ENCODE measurements around the gene SEC14L5. TPM values are rescaled to one million over a fixed set of nuclear protein-coding genes. Genes with fewer than 3 reads are reported as not detected.

Gene SEC14L5
- total and polyA plus RNA-seq, 2 experiments from 2014 or later = 1.0 to 3.5 TPM

GRCh38 chr16:4979736-4980660 is 21.9 kb downstream of the SEC14L5 start:
- 89% methylated on average over 25 of the region's 25 CpGs for WGBS (ENCODE audit: low lambda C conversion rate, missing lambda C conversion rate)

GRCh38 chr16:4980691-4981090 is 22.6 kb downstream of the SEC14L5 start:
- TF ChIP-seq EZH2phosphoT487 (IDR thresholded peaks at IDR 0.05; ENCODE audit: low read depth, severe bottlenecking, unreplicated experiment) (no peak), CTCF (IDR thresholded peaks at IDR 0.05; ENCODE audit: poor library complexity) (no peak), EZH2 (IDR thresholded peaks at IDR 0.05; ENCODE audit: borderline replicate concordance) (no peak)

More at GRCh38 chr16:4979736-4980660, 21.9 kb downstream of the SEC14L5 start:
- Histone ChIP-seq H3K27ac (no peak overlapping the region), H4K20me1 (ENCODE audit: insufficient read depth, poor library complexity, severe bottlenecking) (no peaks in the 10 kb centered on the region), H3K79me2 (no peaks in the 10 kb centered on the region), H3K9me3 (ENCODE audit: low read depth) (no peaks in the 10 kb centered on the region), H3K9me2 (replicated peaks; ENCODE audit: insufficient read depth) (no peaks in the 10 kb centered on the region), H2AFZ (no peak overlapping the region), H3K4me1 (ENCODE audit: insufficient read depth) (no peaks in the 10 kb centered on the region), H3K27me3 (no peaks in the 10 kb centered on the region), H3K36me3 (replicated peaks; ENCODE audit: insufficient read depth, low read depth) (no peaks in the 10 kb centered on the region), H3K4me3 (no peak overlapping the region), H3K4me2 (no peak overlapping the region)
- no peak for DNase-seq (ENCODE audit: low spot score)
- no peak for TF ChIP-seq EZH2 (IDR thresholded peaks at IDR 0.05; ENCODE audit: borderline replicate concordance)

DNA sequence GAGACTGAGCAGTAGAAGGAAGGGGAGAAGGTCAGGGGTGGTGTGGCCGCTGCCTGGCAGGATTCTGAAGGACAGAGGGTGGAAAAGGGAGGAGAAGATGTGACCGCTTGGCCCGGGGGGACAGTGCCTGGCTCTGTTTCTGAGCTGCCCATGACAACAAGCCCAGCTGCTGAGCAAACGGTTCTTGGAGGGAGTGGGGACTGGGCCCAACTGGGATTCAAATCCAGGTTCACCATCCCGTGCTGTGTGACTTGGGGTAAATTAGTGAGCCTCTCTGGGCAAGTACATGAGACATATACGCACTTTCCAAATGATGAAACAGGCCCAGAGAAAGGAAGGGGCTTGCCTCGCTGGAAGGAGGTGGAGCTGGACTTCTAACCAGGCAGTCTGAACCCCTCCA is 23.3 kb downstream of the SEC14L5 start:
- 90% methylated on average over 7 of the region's 7 CpGs for WGBS (ENCODE audit: low lambda C conversion rate, missing lambda C conversion rate)
- Histone ChIP-seq H3K4me3 (no peak overlapping the region), H2AFZ (no peak overlapping the region), H3K79me2 (no peaks in the 10 kb centered on the region), H3K9me2 (replicated peaks; ENCODE audit: insufficient read depth) (no peaks in the 10 kb centered on the region), H3K27me3 (peaks cover 8% of the 10 kb centered on the region), H3K27ac (no peak overlapping the region), H3K4me1 (ENCODE audit: insufficient read depth) (no peaks in the 10 kb centered on the region), H3K4me2 (no peak overlapping the region), H3K9me3 (ENCODE audit: low read depth) (no peaks in the 10 kb centered on the region), H4K20me1 (ENCODE audit: insufficient read depth, poor library complexity, severe bottlenecking) (no peaks in the 10 kb centered on the region), H3K36me3 (replicated peaks; ENCODE audit: insufficient read depth, low read depth) (no peaks in the 10 kb centered on the region)
- no peak for DNase-seq (ENCODE audit: low spot score)
- TF ChIP-seq CTCF (IDR thresholded peaks at IDR 0.05; ENCODE audit: poor library complexity) = no peak
- TF ChIP-seq EZH2phosphoT487 (IDR thresholded peaks at IDR 0.05; ENCODE audit: low read depth, severe bottlenecking, unreplicated experiment) = no peak
- no peak for TF ChIP-seq EZH2 (IDR thresholded peaks at IDR 0.05; ENCODE audit: borderline replicate concordance)

More at GRCh38 chr16:4980691-4981090, 22.6 kb downstream of the SEC14L5 start:
- 87% methylated on average over 10 of the region's 10 CpGs for WGBS (ENCODE audit: low lambda C conversion rate, missing lambda C conversion rate)
- H3K4me2 ChIP-seq = no peak overlapping the region
- DNase-seq (ENCODE audit: low spot score) = no peak
- no peaks in the 10 kb centered on the region for H3K9me3 ChIP-seq (ENCODE audit: low read depth)
- no peak overlapping the region for H3K27ac ChIP-seq
- H3K4me3 ChIP-seq = no peak overlapping the region
- H3K36me3 ChIP-seq (replicated peaks; ENCODE audit: insufficient read depth, low read depth) = no peaks in the 10 kb centered on the region
- H3K79me2 ChIP-seq = no peaks in the 10 kb centered on the region
- H3K4me1 ChIP-seq (ENCODE audit: insufficient read depth) = no peaks in the 10 kb centered on the region
- H2AFZ ChIP-seq = no peak overlapping the region
- no peaks in the 10 kb centered on the region for H3K9me2 ChIP-seq (replicated peaks; ENCODE audit: insufficient read depth)
- H3K27me3 ChIP-seq = peaks cover under 1% of the 10 kb centered on the region
- H4K20me1 ChIP-seq (ENCODE audit: insufficient read depth, poor library complexity, severe bottlenecking) = no peaks in the 10 kb centered on the region
